ENCODE data around the gene GAS7.

DNA sequence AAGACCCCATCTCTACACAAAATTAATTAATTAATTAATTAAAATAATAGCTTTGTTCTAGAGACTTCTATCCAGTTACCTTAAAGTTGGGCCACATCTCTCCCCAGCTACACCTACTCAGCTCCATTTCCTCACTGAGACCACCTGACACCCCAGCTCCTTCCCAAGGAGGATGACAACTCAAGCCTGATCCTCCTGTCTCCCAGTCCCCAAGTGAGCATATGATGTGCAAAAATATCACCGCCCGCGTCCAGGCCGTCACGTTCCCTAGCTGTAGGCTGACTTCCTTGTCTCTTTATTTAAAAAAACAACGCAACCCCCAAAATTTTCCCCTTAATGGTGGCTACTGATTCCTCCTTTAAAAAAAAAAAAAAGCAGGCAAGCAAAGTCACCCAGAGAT lies 173.2 kb downstream of the GAS7 start:
- TF ChIP-seq, protein P1, sequence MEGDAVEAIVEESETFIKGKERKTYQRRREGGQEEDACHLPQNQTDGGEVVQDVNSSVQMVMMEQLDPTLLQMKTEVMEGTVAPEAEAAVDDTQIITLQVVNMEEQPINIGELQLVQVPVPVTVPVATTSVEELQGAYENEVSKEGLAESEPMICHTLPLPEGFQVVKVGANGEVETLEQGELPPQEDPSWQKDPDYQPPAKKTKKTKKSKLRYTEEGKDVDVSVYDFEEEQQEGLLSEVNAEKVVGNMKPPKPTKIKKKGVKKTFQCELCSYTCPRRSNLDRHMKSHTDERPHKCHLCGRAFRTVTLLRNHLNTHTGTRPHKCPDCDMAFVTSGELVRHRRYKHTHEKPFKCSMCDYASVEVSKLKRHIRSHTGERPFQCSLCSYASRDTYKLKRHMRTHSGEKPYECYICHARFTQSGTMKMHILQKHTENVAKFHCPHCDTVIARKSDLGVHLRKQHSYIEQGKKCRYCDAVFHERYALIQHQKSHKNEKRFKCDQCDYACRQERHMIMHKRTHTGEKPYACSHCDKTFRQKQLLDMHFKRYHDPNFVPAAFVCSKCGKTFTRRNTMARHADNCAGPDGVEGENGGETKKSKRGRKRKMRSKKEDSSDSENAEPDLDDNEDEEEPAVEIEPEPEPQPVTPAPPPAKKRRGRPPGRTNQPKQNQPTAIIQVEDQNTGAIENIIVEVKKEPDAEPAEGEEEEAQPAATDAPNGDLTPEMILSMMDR (IDR thresholded peaks at IDR 0.05), result no peak
- TF ChIP-seq SOX15 (CRISPR knock-in tag; IDR thresholded peaks at IDR 0.05) (no peak), CREB1 (CRISPR knock-in tag; IDR thresholded peaks at IDR 0.05) (no peak), NFE2L1 (CRISPR knock-in tag; IDR thresholded peaks at IDR 0.05) (no peak)
- TF ChIP-seq, protein P2, sequence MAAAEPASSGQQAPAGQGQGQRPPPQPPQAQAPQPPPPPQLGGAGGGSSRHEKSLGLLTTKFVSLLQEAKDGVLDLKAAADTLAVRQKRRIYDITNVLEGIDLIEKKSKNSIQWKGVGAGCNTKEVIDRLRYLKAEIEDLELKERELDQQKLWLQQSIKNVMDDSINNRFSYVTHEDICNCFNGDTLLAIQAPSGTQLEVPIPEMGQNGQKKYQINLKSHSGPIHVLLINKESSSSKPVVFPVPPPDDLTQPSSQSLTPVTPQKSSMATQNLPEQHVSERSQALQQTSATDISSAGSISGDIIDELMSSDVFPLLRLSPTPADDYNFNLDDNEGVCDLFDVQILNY (CRISPR knock-in tag; IDR thresholded peaks at IDR 0.05), result no peak

Measured in WTC11 (cell line).